Measurements from ENCODE around the gene IL36B.

DNA sequence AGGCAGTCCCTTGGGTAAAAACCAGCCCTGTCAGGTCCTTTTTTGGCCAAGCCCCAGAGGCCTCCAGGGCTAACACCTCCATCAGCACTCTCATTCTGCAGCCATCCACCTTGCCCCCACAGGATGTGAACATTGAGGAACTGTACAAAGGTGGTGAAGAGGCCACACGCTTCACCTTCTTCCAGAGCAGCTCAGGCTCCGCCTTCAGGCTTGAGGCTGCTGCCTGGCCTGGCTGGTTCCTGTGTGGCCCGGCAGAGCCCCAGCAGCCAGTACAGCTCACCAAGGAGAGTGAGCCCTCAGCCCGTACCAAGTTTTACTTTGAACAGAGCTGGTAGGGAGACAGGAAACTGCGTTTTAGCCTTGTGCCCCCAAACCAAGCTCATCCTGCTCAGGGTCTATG, 22.4 kb upstream of the IL36B start:
- TF ChIP-seq BHLHE40 (IDR thresholded peaks at IDR 0.05; ENCODE audit: borderline replicate concordance): no peak
- TF ChIP-seq FOXK2 (IDR thresholded peaks at IDR 0.05): no peak
- no peak for TF ChIP-seq LEF1 (IDR thresholded peaks at IDR 0.05; ENCODE audit: borderline replicate concordance)
- no peak for TF ChIP-seq FOXA1 (IDR thresholded peaks at IDR 0.05)
- no peak for TF ChIP-seq ELF4 (IDR thresholded peaks at IDR 0.05)
- no peak for TF ChIP-seq SP1 (IDR thresholded peaks at IDR 0.05)
- TF ChIP-seq FOXM1 (IDR thresholded peaks at IDR 0.05; ENCODE audit: borderline replicate concordance): no peak
- no peak for TF ChIP-seq SUZ12 (IDR thresholded peaks at IDR 0.05)
- TF ChIP-seq, protein P1, sequence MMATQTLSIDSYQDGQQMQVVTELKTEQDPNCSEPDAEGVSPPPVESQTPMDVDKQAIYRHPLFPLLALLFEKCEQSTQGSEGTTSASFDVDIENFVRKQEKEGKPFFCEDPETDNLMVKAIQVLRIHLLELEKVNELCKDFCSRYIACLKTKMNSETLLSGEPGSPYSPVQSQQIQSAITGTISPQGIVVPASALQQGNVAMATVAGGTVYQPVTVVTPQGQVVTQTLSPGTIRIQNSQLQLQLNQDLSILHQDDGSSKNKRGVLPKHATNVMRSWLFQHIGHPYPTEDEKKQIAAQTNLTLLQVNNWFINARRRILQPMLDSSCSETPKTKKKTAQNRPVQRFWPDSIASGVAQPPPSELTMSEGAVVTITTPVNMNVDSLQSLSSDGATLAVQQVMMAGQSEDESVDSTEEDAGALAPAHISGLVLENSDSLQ (IDR thresholded peaks at IDR 0.05): no peak
